Gastroesophageal sphincter (tissue), 3 donors: ENCODE results near the gene EIF5A.

ENCODE experiments used
- POLR2AphosphoS5 ChIP-seq: sonication (generic); formaldehyde crosslinking; IDR thresholded peaks from one replicate; pipeline ENCODE4 v1.6.1; 2017; ENCODE audit warnings: antibody characterized with exemption
- TF ChIP-seq, protein P1 (sequence below), 4 experiments: fragments of 200-600 bp in 2 of 4; fragments of 450-650 bp in 2 of 4; sonication (generic) in 1 of 4; IDR thresholded peaks; one replicate each; pipeline ENCODE4 v1.5.1; 2017 to 2019; ENCODE audit warnings: antibody characterized with exemption in 4 of 4, mild to moderate bottlenecking in 2 of 4, moderate library complexity in 2 of 4

DNA sequence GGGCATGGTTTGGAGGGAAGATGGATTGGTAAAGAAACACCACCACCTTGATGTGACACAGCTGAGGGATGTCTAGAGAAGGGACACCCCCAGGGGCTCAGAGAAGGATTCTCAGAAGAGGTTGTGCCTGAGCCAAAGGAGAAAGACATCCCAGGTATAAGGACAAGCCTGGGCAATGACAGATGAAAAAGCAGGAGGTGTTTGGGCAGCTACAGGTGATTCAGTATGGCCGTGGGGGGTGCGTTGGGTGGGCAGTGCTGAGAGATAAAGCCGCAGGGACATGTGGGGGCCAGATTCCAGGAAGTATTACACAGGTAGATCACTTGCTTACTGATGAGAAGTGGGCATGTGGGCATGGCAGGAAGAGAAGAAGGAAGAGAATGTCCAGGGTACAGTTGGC, 54.5 kb downstream of the EIF5A start:
- TF ChIP-seq, protein P1, sequence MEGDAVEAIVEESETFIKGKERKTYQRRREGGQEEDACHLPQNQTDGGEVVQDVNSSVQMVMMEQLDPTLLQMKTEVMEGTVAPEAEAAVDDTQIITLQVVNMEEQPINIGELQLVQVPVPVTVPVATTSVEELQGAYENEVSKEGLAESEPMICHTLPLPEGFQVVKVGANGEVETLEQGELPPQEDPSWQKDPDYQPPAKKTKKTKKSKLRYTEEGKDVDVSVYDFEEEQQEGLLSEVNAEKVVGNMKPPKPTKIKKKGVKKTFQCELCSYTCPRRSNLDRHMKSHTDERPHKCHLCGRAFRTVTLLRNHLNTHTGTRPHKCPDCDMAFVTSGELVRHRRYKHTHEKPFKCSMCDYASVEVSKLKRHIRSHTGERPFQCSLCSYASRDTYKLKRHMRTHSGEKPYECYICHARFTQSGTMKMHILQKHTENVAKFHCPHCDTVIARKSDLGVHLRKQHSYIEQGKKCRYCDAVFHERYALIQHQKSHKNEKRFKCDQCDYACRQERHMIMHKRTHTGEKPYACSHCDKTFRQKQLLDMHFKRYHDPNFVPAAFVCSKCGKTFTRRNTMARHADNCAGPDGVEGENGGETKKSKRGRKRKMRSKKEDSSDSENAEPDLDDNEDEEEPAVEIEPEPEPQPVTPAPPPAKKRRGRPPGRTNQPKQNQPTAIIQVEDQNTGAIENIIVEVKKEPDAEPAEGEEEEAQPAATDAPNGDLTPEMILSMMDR (IDR thresholded peaks at IDR 0.05) = no peak
- no peak for TF ChIP-seq POLR2AphosphoS5
